GM12878 (cell line): ENCODE measurements around the gene ERC2.

Experiments used
- CTCF ChIP-seq, 3 experiments: IDR thresholded peaks in 2 of 3; conservative IDR thresholded peaks in 1 of 3; 2 replicates each; pipeline ENCODE4 v1.5.1; 2011; ENCODE audit warnings: low read depth in 3 of 3, low read length in 3 of 3, mild to moderate bottlenecking in 3 of 3, control low read depth in 2 of 3, moderate library complexity in 2 of 3, inconsistent platforms in 1 of 3, mixed read lengths in 1 of 3; ENCODE audit not compliant: control insufficient read depth in 2 of 3, insufficient read depth in 1 of 3; ENCODE audit errors: extremely low read depth in 1 of 3
- EP300 ChIP-seq, 2 experiments: fragments of 150-350 bp in 1 of 2; IDR thresholded peaks; 2 replicates each; pipeline ENCODE4 v1.6.1; 2011 to 2012; ENCODE audit warnings: low read depth in 2 of 2, low read length in 2 of 2, borderline replicate concordance in 1 of 2, improper control_type of control experiment in 1 of 2, inconsistent platforms in 1 of 2; ENCODE audit not compliant: control insufficient read depth in 1 of 2
- EZH2 ChIP-seq: IDR thresholded peaks from 2 replicates; pipeline ENCODE4 v1.6.1; 2012; ENCODE audit warnings: low read depth, mild to moderate bottlenecking, control low read depth, inconsistent platforms, low read length, borderline replicate concordance; ENCODE audit not compliant: control insufficient read depth
- NFYA ChIP-seq: IDR thresholded peaks from 2 replicates; pipeline ENCODE4 v1.6.1; 2011; ENCODE audit warnings: low read depth, mild to moderate bottlenecking, low read length, improper control_type of control experiment, borderline replicate concordance
- PKNOX1 ChIP-seq: fragments of 450-650 bp; IDR thresholded peaks from 2 replicates; pipeline ENCODE4 v1.6.1; 2016; ENCODE audit warnings: mild to moderate bottlenecking
- POLR2AphosphoS5 ChIP-seq: IDR thresholded peaks from 2 replicates; pipeline ENCODE4 v1.6.1; 2011; ENCODE audit warnings: mild to moderate bottlenecking, low read length, inconsistent platforms
- REST ChIP-seq: IDR thresholded peaks from 2 replicates; pipeline ENCODE4 v1.6.1; 2012; ENCODE audit warnings: mild to moderate bottlenecking, low read depth, low read length
- SMC3 ChIP-seq: IDR thresholded peaks from 2 replicates; pipeline ENCODE4 v1.6.1; 2011; ENCODE audit warnings: low read length, improper control_type of control experiment, borderline replicate concordance
- TAF1 ChIP-seq: IDR thresholded peaks from 2 replicates; pipeline ENCODE4 v1.6.1; 2011; ENCODE audit warnings: mild to moderate bottlenecking, low read depth, low read length, borderline replicate concordance
- ZBTB33 ChIP-seq: fragments of 450-650 bp; IDR thresholded peaks from 2 replicates; pipeline ENCODE4 v1.6.1; 2017; ENCODE audit warnings: mild to moderate bottlenecking
- ZNF24 ChIP-seq: fragments of 450-650 bp; IDR thresholded peaks from 2 replicates; pipeline ENCODE4 v1.6.1; 2017; ENCODE audit warnings: antibody characterized with exemption, mild to moderate bottlenecking

- peak; percentile 74; the same call in 1 of the 2 replicates for TF ChIP-seq SMC3
- TF ChIP-seq POLR2AphosphoS5: no peak
- TF ChIP-seq REST: peak; percentile 100
- no peak for TF ChIP-seq ZBTB33
- peak; percentile 93 to 99 (median 98) for TF ChIP-seq CTCF (IDR thresholded peaks at IDR 0.05 in 2 of 3, conservative IDR thresholded peaks at IDR 0.05 in 1 of 3; ENCODE audit: control insufficient read depth in 2 of 3, extremely low read depth in 1 of 3, insufficient read depth in 1 of 3, low read depth in 3 of 3, low read length in 3 of 3)
- no peak for TF ChIP-seq EZH2
- 0 out of 2 replicates have a peak, but pooled peaks have one; percentile 12 for TF ChIP-seq PKNOX1
- no peak for TF ChIP-seq NFYA
- no peak for TF ChIP-seq EP300 (IDR thresholded peaks at IDR 0.05; ENCODE audit: borderline replicate concordance in 1 of 2, control insufficient read depth in 1 of 2, low read depth in 2 of 2, low read length in 2 of 2)
- TF ChIP-seq ZNF24: peak; percentile 56; the same call in 1 of the 2 replicates
- TF ChIP-seq TAF1: no peak
Observed at GRCh38 chr3:56494679-56495322, 26.5 kb upstream of the ERC2 start.
